ENCODE measurements around the gene GATAD2A.

Gene GATAD2A

DNA sequence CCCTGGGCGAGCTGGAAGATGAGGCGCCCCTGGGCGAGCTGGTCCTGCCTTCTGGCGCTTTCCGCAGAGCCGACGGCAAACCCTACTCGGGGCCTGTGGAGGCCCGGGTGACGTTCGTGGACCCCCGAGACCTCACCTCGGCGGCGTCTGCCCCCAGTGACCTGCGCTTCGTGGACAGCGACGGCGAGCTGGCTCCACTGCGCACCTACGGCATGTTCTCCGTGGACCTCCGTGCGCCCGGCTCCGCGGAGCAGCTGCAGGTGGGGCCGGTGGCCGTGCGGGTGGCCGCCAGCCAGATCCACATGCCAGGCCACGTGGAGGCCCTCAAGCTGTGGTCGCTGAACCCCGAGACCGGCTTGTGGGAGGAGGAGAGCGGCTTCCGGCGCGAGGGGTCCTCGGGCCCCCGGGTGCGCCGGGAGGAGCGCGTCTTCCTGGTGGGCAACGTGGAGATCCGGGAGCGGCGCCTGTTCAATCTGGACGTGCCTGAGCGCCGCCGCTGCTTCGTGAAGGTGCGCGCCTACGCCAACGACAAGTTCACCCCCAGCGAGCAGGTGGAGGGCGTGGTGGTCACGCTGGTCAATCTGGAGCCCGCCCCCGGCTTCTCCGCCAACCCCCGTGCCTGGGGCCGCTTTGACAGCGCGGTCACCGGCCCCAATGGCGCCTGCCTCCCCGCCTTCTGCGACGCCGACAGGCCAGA is 138.9 kb downstream of the GATAD2A start:
- no peak for DNase-seq (ENCODE audit: low read depth, low spot score)
- CTCF ChIA-PET: interaction anchor here (2.0 to 2.6 kb wide), 3 partner anchors 8 to 100 kb away, joined by 9 to 12 read pairs (median 10); partner anchors contain the start of gene GMIP
- TF ChIP-seq, protein P1, sequence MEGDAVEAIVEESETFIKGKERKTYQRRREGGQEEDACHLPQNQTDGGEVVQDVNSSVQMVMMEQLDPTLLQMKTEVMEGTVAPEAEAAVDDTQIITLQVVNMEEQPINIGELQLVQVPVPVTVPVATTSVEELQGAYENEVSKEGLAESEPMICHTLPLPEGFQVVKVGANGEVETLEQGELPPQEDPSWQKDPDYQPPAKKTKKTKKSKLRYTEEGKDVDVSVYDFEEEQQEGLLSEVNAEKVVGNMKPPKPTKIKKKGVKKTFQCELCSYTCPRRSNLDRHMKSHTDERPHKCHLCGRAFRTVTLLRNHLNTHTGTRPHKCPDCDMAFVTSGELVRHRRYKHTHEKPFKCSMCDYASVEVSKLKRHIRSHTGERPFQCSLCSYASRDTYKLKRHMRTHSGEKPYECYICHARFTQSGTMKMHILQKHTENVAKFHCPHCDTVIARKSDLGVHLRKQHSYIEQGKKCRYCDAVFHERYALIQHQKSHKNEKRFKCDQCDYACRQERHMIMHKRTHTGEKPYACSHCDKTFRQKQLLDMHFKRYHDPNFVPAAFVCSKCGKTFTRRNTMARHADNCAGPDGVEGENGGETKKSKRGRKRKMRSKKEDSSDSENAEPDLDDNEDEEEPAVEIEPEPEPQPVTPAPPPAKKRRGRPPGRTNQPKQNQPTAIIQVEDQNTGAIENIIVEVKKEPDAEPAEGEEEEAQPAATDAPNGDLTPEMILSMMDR (IDR thresholded peaks at IDR 0.05; ENCODE audit: insufficient read depth, low read length, missing control alignments): no peak
- POLR2A ChIA-PET: no interaction called here
- no peak overlapping the region for H3K4me3 ChIP-seq (ENCODE audit: low read depth, low read length)

DNA sequence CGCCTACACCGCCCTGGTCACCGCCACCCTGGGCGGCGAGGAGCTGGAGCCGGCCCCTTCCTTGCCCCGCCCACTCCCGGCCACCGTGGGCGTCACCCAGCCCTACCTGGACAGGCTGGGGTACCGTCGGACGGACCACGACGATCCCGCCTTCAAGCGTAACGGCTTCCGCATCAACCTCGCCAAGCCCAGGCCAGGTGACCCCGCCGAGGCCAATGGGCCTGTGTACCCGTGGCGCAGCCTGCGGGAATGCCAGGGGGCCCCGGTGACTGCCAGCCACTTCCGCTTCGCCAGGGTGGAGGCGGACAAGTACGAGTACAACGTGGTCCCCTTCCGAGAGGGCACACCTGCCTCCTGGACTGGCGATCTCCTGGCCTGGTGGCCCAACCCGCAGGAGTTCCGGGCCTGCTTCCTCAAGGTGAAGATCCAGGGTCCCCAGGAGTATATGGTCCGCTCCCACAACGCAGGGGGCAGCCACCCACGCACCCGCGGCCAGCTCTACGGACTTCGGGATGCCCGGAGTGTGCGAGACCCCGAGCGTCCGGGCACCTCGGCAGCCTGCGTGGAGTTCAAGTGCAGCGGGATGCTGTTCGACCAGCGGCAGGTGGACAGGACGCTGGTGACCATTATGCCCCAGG is 139.6 kb downstream of the GATAD2A start:
- DNase-seq (ENCODE audit: low read depth, low spot score): no peak
- ChIA-PET POLR2A (no interaction called here), CTCF (interaction anchor here (1.3 kb wide), 1 partner anchor 10 kb away, joined by 3 read pairs; no protein-coding TSS in a partner anchor)
- TF ChIP-seq, protein P1 (IDR thresholded peaks at IDR 0.05; ENCODE audit: insufficient read depth, low read length, missing control alignments): no peak
- H3K4me3 ChIP-seq (ENCODE audit: low read depth, low read length): no peak overlapping the region

DNA sequence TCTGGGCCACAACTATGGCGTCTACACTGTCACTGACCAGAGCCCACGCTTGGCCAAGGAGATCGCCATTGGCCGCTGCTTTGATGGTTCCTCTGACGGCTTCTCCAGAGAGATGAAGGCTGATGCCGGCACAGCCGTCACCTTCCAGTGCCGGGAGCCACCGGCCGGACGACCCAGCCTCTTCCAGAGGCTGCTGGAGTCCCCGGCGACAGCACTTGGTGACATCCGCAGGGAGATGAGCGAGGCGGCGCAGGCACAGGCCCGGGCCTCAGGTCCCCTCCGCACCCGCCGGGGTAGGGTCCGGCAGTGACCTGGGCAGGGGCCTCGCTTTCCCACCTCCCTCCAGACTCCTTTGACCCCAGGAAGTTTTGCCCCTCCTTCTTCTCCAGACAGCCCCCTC is 140.2 kb downstream of the GATAD2A start:
- CTCF ChIA-PET: interaction anchor here (1.3 to 11.6 kb wide), 2 partner anchors 10 to 16 kb away, joined by 3 to 142 read pairs; partner anchors contain the start of gene YJEFN3
- POLR2A ChIA-PET: no interaction called here

DNA sequence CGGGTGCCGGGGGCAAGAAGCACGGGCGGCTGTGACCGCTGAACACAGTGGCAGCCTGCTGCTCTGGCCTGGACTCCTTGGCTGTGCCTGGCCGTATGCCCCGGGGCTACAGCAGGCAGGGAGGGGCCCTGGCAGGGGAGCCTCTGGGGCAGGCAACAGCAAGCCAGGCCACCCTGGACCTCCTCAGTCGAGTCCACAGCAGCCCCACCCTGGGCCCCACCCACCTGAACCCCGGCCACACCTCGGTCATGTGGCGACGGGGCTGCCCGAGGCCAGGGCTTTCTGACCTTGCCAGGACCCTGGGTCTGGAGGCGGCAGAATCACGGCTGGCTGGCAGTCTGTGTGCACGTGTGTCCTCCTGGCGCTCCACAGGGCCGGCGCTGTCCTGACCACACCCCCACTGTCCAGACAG is 141.3 kb downstream of the GATAD2A start:
- no peak for DNase-seq (ENCODE audit: low read depth, low spot score)
- H3K4me3 ChIP-seq (ENCODE audit: low read depth, low read length): no peak overlapping the region
- CTCF ChIA-PET: interaction anchor here (0.6 to 11.6 kb wide), 3 partner anchors 9 to 66 kb away, joined by 3 to 142 read pairs (median 3); partner anchors contain the start of gene YJEFN3
- POLR2A ChIA-PET: no interaction called here
- TF ChIP-seq, protein P1 (IDR thresholded peaks at IDR 0.05; ENCODE audit: insufficient read depth, low read length, missing control alignments): no peak

More for the DNA sequence above, 140.2 kb downstream of the GATAD2A start:
- no peak for DNase-seq (ENCODE audit: low read depth, low spot score)
- TF ChIP-seq, protein P1 (IDR thresholded peaks at IDR 0.05; ENCODE audit: insufficient read depth, low read length, missing control alignments): no peak
- no peak overlapping the region for H3K4me3 ChIP-seq (ENCODE audit: low read depth, low read length)

DNA sequence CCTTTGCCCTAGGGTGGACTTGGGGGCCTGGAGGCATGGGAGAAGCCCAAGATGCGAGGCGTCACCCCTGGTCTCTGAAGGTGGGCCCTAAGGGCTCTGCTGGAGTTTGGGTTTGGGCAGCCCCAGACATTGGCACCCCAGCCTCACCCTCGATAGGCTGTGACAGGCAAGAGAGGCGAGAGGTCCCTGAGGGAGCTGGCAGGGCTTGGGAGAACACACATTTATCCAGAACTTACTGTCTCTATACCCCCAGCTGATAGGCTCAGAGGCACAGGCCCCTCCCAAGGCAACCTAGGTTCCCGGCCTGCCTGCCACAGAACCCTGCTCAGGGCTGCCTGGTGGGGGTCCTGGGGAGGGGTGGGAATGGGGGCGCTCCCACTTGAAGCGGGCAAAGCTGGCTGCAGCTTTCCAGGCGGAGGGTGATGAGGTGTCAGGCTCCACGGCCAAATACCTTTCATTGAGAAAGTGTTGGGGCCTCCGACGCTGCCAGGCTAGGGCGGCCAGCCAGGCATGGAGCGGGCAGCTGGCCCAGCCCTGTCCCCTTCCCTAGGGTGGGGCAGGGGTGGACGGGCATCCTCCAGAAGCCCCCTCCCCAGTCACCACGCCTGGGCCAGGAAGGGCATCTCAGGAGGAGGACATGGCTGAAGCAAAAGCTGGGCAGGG is 142.3 kb downstream of the GATAD2A start:
- POLR2A ChIA-PET: no interaction called here
- CTCF ChIA-PET: interaction anchor here (0.6 to 11.6 kb wide), 4 partner anchors 8 to 97 kb away, joined by 3 to 142 read pairs (median 4); partner anchors contain the start of gene YJEFN3
- no peak for DNase-seq (ENCODE audit: low read depth, low spot score)
- no peak overlapping the region for H3K4me3 ChIP-seq (ENCODE audit: low read depth, low read length)
- TF ChIP-seq, protein P1 (IDR thresholded peaks at IDR 0.05; ENCODE audit: insufficient read depth, low read length, missing control alignments): no peak

Measured in AG04449 (cell line).